Cerebellar cortex (tissue), 1 donor: ENCODE data around the gene HM13.
A peak's percentile ranks its signal among the peaks of the same experiment; 100 is the strongest.
"Not testable (repeated sequence)": the region's sequence is repeated elsewhere in the genome, so short reads cannot be mapped to it uniquely, and the experiment has no call there.

ENCODE experiments used
- DNase-seq: peaks from one replicate; pipeline ENCODE4 v3.0.0-alpha.2; 2015; ENCODE audit warnings: low spot score

The HM13 gene, protein sequence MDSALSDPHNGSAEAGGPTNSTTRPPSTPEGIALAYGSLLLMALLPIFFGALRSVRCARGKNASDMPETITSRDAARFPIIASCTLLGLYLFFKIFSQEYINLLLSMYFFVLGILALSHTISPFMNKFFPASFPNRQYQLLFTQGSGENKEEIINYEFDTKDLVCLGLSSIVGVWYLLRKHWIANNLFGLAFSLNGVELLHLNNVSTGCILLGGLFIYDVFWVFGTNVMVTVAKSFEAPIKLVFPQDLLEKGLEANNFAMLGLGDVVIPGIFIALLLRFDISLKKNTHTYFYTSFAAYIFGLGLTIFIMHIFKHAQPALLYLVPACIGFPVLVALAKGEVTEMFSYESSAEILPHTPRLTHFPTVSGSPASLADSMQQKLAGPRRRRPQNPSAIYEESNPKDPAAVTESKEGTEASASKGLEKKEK

DNA sequence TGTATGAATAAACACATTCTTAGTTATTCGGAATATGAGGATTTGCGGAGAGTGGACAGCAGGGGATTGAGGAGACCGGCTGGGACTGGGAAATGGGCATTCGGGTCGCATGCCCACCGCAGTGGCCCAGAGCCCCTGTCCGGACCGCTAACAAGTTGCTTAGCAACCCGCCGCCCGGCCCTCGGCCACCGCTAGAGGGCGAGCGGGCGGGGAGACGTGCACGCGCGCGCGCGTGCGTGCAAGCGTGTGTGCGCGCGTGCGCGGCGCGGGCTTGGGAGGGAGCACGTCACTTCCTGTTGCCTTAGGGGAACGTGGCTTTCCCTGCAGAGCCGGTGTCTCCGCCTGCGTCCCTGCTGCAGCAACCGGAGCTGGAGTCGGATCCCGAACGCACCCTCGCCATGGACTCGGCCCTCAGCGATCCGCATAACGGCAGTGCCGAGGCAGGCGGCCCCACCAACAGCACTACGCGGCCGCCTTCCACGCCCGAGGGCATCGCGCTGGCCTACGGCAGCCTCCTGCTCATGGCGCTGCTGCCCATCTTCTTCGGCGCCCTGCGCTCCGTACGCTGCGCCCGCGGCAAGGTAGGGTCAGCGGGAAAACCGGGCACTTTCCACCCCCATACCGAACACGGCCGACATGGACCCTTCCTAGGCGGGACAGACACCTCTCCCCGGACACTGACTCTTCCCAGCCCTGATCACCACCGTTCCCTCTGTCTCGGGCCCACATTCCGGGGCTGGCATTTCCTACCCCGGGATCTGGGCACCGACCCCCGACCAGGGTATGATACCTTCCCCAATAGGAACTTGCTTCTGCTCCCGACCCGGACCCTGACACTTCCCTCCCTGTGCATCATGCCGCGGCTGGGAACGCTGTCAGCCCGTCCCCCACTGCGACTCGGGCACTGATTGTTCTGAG is at the start of gene HM13:
HM13 (plus strand) TSS at position 289 of the 918 bp plus-strand sequence; CDS start at position 399, 110 bp downstream.
- peak; percentile 91 for DNase-seq

GRCh38 chr20:31470946-31471345 is 43.3 kb upstream of the HM13 start:
- not testable (repeated sequence) for DNase-seq

GRCh38 chr20:31472395-31473330 is 41.6 kb upstream of the HM13 start:
- DNase-seq, result no peak

DNA sequence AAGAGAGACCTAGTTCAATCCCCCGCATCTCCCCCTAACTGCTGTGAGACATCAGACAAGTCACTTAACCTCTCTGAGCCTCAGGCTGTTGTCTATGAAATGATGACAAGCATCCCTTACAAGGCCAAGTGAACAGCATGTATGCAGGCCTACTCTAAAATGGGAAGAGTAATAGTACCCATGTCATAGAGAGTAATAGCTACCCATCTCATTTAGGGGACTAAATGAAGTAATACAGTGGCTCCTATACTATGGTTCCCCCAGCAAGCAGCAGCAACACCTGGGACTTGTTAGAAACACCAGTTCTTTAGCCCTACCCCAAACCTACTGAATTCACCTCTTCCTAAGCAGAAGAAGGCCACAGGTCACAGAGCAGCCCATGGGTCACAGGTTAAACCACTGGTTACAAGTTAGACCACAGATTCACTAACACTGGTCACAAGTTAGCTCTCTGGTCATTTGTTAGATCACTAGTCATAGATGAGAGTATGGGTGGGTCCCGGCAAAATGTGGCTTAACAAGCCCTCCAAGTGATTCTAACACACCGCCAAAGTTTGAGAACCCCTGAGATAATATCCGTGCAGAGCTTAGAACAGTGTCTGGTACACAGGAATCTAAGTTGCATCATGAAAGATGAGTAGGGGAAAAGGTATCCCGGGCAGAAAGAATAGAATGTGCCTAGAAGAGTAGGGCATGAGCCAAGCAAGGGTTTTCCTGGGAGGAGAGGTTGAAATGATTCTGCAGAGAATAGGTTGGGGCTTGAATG is 40.7 kb upstream of the HM13 start:
- DNase-seq, result no peak

DNA sequence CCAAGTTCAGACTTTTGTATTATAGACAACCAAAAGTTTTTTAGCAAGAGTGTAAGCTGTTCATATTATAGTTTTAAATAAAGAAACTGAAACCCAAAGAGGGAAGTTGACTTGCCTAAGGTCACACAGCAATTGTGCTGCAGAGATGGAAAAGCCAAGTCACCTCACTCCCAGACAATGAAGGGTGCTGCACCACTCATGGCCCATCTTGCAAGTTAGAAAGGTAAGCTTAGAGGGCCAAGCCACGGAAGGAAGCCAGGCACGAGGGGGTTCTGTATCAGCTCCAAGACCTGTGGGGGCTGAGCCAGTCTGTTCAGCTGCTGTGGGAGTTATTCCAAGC is 40.2 kb upstream of the HM13 start:
- no peak for DNase-seq

GRCh38 chr20:31474758-31475427 is 39.3 kb upstream of the HM13 start, which contains the start of the genes DEFB124 and REM1:
Gene DEFB124 (minus strand): TSS chr20:31475127. CDS start chr20:31473013, 2,114 bp downstream.
Gene REM1 (plus strand): TSS chr20:31475288. CDS start chr20:31476446, 1,158 bp downstream.
- DNase-seq, result no peak

DNA sequence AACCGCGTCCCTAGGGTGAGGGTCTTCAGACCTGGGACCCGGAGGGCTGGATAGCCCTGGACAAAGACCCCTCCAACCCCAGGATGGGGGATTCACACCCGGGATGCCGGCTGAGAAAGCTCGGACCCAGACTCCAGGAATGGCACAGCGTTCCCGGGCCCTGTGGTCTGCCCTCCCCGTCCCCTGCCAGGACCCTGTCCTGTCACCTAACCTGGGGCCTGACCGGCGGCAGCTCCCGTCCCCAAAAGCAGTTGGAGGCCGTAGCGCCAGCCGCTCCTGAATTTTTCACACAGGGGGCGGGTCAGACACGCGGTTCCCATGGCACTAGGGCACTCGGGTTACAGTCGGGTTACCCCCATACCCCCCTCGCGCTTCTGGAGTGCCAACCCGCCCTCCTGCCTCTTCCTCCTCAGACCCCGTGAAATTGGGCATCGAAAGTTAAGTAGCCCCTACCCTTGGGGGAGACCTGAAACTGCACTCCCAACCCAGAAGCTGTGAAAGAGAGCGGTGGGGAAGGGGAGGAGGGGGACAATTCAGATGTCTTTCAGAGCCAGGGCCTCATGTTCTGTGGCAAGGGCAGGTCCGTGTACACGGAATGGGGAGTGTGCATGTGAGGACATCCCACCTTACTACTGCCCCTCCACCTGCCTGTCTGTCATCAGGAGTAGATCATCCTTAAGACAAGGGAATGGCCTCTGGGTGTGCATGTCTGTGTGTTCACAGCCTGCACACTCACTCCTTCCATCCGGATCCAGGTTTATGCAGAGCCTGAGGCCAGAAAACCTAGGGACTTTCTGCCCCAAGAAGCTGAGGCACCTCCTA is 38.6 kb upstream of the HM13 start:
- no peak for DNase-seq

DNA sequence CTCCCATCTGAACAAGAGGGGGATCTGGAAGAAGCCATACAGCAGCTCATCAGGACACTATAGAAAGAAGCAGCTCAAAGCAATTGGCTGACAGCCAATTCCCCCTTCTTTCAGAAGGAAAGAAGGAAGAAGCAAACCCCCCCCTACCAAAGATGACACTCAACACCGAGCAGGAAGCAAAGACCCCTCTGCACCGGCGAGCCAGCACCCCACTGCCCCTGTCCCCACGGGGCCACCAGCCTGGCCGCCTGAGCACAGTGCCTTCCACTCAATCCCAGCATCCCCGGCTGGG is 38.0 kb upstream of the HM13 start:
- no peak for DNase-seq

- no peak for DNase-seq
These were observed 37.5 kb upstream of the HM13 start for GRCh38 chr20:31476643-31477215.

DNA sequence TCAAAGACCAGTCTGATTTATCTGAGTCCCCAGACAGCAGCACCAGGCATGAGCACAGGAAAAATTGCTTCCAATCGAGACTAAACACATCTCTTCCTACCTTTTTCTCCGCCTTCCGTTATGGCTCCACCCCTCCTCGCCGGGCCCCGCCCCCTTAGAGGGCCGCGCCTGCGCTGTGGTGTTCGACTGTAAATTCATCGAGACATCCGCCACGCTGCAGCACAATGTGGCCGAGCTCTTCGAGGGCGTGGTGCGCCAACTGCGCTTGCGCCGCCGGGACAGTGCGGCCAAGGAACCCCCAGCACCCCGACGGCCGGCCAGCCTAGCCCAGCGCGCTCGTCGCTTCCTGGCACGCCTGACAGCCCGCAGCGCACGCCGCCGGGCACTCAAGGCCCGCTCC is 30.2 kb upstream of the HM13 start:
- no peak for DNase-seq

DNA sequence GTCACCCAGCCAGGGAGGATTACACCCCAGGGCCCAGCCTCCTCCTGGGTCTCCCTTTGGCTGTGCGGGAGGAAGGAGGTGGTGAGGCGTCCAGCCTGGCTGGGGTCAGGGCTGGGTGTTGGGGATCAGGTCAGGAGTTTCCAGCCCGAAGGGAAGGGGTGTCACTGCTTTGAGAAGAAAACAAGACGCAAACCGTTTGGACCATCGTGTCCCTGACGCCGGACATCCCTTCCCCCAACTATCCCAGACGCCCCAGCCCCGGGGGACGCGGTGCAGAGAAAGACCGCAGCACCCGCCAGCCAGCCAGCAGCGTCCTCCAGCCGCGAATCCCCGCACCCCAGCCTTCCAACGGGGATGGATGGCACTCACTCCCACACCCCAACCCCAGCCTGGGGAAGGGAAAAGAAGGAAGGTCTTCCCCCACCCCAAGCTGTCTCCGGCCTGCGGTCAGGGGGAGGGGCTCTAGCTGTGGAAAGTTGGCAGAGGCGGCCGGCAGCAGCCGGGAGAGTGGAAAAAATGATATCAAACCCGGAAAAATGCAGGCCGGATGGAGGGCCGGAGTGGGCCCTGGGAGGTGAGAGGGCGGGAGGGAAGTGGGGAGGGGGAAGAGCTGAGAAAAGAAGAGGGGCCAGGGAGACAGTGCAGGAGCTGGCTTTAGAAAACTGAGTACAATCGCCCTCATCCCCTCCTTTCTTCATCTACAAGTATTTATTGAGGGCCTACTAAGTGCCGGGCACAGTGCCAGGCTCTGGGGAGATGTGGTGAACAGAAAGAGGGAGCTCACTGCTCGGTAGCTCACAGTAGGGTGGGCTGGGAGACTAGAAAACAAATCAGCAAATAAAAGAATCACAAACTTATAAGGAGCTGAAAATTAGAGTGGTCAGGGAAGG is 28.5 kb upstream of the HM13 start:
- DNase-seq, result no peak

GRCh38 chr20:31488115-31488514 is 26.1 kb upstream of the HM13 start:
- no peak for DNase-seq

DNA sequence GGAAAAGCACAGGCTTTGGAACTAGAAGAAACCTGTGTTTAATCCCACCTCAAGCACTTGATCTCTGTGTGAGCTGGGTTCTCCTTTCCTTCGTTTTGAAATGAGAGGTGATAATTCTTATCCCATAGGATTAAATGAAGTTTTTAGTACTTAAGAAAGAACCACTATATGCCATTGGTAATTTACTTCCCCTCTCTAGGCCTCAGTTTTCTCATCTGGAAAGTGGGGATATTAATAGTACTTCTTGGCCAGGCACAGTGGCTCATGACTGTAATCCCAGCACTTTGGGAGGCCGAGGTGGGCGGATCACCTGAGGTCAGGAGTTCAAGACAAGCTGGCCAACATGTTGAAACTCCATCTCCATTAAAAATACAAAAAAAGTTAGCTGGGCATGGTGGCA is 25.1 kb upstream of the HM13 start:
- DNase-seq, result no peak

GRCh38 chr20:31490752-31491151 is 23.5 kb upstream of the HM13 start:
- no peak for DNase-seq

DNA sequence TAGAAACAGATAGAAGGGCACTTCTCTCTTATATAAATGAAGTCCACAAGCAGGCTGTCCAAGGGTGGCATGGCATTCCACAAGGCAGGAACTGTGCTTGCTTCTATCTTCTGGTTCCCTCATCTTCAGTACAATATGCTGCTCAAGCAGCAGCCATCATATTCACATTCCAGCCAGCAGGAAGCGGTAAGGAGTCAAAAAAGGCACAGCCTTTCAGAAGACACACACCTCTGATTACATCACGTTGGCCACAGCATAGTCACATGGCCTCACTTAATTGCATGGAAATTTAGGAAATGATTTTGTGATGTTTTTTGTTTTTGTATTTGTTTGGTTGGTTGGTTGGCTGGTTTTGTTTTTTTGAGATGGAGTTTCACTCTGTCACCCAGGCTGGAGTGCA is 20.1 kb upstream of the HM13 start:
- peak; percentile 14 for DNase-seq

DNA sequence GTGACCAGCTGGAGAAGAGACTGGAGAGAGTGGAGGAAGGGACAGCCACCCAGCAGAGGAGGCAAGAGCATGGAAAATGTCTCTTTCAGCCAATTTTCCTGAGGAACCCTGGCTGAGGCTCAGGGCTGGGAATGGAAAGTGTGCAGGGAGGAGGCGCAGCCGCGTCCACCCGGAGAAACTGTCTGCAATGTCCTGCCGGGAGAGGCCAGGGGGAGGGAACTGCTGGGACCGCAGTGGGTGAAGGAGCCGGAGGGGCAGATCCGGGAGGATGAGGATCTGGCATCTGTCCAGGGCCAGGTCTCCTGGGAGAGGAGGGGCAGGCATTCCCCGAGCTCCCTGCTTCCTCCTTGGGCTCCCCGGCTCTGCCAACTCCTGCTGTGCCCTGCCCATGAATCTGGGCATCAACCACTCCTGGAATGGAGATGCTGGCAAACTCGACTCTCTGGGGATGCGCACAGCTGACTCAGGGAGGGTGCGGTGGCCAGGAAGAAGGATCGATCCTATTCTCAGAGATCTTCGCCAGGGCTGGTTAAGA is 17.4 kb upstream of the HM13 start:
- no peak for DNase-seq

DNA sequence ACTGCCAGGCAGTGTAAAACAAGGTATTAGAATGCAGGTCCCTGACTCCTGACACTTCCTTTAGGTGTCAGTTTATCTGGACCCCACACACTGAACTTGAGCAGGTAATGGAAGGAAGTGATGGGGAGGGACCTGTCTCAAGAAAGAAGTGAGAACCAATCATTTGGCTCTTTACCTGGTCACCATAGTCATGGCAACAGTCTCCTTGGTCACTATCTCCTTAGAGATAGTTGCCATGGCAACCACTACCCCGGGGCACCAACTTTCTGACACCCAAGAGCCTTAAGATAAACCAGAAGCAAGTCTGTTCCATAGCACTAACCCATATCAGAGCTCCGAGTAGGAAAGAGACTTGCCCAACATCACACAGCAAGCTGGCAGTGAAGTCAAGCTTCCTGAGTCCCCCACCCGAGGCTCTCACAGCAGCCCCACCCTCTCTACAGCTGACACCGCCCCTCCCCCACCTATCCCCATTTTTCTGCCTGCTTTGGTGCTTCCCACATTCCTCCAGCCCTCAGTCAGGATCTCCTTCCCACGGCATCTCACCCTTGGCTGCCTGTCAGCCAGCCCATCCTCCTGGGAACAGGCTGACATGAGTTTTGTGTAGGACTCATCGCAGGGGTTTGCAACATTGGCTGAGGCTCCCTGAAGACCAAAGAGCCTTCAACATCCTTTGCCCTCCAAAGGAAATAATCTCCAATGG is 16.3 kb upstream of the HM13 start:
- no peak for DNase-seq
